HEK293 (cell line): ENCODE measurements around the gene CSMD2.

Experiments
- CTCF ChIP-seq: fragments of 450-650 bp; formaldehyde crosslinking; IDR thresholded peaks from 2 replicates; pipeline ENCODE4 v1.5.1; 2016; ENCODE audit warnings: missing biosample characterization, missing genetic modification characterization
- ZBTB21 ChIP-seq: fragments of 450-650 bp; formaldehyde crosslinking; IDR thresholded peaks from 2 replicates; pipeline ENCODE4 v1.5.1; 2017; ENCODE audit warnings: missing biosample characterization, missing genetic modification characterization
- ZNF274 ChIP-seq, 2 experiments: fragments of 200-500 bp in 1 of 2; fragments of 450-650 bp in 1 of 2; sonication (Bioruptor generic) in 1 of 2; formaldehyde crosslinking in 1 of 2; IDR thresholded peaks; 2 replicates each; pipeline versions ENCODE4 v1.5.1 to v1.6.1; 2014 to 2016; ENCODE audit warnings: borderline replicate concordance in 1 of 2, inconsistent platforms in 1 of 2, low read length in 1 of 2, missing biosample characterization in 1 of 2, missing genetic modification characterization in 1 of 2
- ZNF366 ChIP-seq: fragments of 450-650 bp; formaldehyde crosslinking; conservative IDR thresholded peaks from 2 replicates; pipeline ENCODE4 v1.5.1; 2016; ENCODE audit warnings: missing biosample characterization, missing genetic modification characterization
- ZNF639 ChIP-seq: fragments of 450-650 bp; formaldehyde crosslinking; IDR thresholded peaks from 2 replicates; pipeline ENCODE4 v1.5.1; 2016; ENCODE audit warnings: missing biosample characterization, missing genetic modification characterization

GRCh38 chr1:33477451-33477850 lies 687.6 kb downstream of the CSMD2 start:
- TF ChIP-seq CTCF (tag by site-specific recombination) (no peak), ZNF274 (IDR thresholded peaks at IDR 0.05; ENCODE audit: low read length) (no peak), ZNF274 (tag by site-specific recombination; IDR thresholded peaks at IDR 0.05; ENCODE audit: borderline replicate concordance) (no peak), ZNF366 (no peak), ZBTB21 (tag by site-specific recombination) (no peak), ZNF639 (tag by site-specific recombination) (no peak)
